H1 (cell line): ENCODE results near the gene SPAG8. TPM values are rescaled to one million over a fixed set of nuclear protein-coding genes. Genes with fewer than 3 reads are reported as not detected.

Experiments
- CTCF ChIA-PET: fragments of 300-600 bp; sonication (Branson Sonifier 250); formaldehyde crosslinking; loops from one replicate; lab custom pipeline; 2021; ENCODE audit not compliant: partially characterized antibody; lab: Charles Lee
- POLR2A ChIA-PET: fragments of 300-600 bp; sonication (Branson Sonifier 250); formaldehyde crosslinking; loops from one replicate; lab custom pipeline; 2021; ENCODE audit warnings: inconsistent platforms; ENCODE audit not compliant: partially characterized antibody; lab: Charles Lee
- DNase-seq, 2 experiments: peaks; one replicate each; pipeline versions ENCODE4 v3.0.0 to v3.0.0-alpha.2; 2010 to 2022; ENCODE audit warnings: low spot score in 2 of 2, low read depth in 1 of 2, mixed read lengths in 1 of 2
- FAIRE-seq: peaks from 2 replicates; lab custom pipeline; 2011; peaks lifted over from hg19 to GRCh38; lab: Jason Lieb, UNC
- H2AFZ ChIP-seq: 2 replicates; pipeline ENCODE4 v1.8.1; 2012; ENCODE audit warnings: low read length, inconsistent platforms
- H2AK5ac ChIP-seq: 2 replicates; pipeline ENCODE4 v1.6.1; 2013; ENCODE audit warnings: low read depth, low read length
- H2BK120ac ChIP-seq: replicated peaks from 2 replicates; pipeline ENCODE3; 2013; ENCODE audit warnings: low read depth, low read length, inconsistent platforms
- H2BK12ac ChIP-seq: 2 replicates; pipeline ENCODE4 v1.6.1; 2013; ENCODE audit warnings: low read depth, low read length
- H2BK15ac ChIP-seq: 2 replicates; pipeline ENCODE4 v1.6.1; 2013; ENCODE audit warnings: low read length
- H2BK20ac ChIP-seq: 2 replicates; pipeline ENCODE4 v1.6.1; 2013; ENCODE audit warnings: low read length
- H2BK5ac ChIP-seq: 2 replicates; pipeline ENCODE4 v1.6.1; 2013; ENCODE audit warnings: low read depth, low read length
- H3K14ac ChIP-seq: 2 replicates; pipeline ENCODE4 v1.6.1; 2013; ENCODE audit warnings: inconsistent platforms; ENCODE audit not compliant: insufficient read length
- H3K18ac ChIP-seq: 2 replicates; pipeline ENCODE4 v1.6.1; 2013; ENCODE audit warnings: low read length; ENCODE audit errors: extremely low read depth
- H3K23ac ChIP-seq: 2 replicates; pipeline ENCODE4 v1.6.1; 2013; ENCODE audit warnings: inconsistent platforms; ENCODE audit not compliant: insufficient read length
- H3K23me2 ChIP-seq: 2 replicates; pipeline ENCODE4 v1.6.1; 2013; ENCODE audit warnings: low read depth, low read length
- H3K27ac ChIP-seq: 2 replicates; pipeline ENCODE4 v1.6.1; 2011; ENCODE audit warnings: low read depth, low read length, inconsistent platforms
- H3K27me3 ChIP-seq, 4 experiments: replicated peaks in 1 of 4; 1 replicate in 1 of 4; 2 replicates in 3 of 4; pipeline versions ENCODE4 v1.6.1 to v1.8.1; 2011 to 2013; ENCODE audit warnings: low read length in 3 of 4, mild to moderate bottlenecking in 3 of 4, inconsistent platforms in 2 of 4, mixed read lengths in 2 of 4, moderate library complexity in 1 of 4; ENCODE audit not compliant: control insufficient read depth in 3 of 4, insufficient read depth in 3 of 4; ENCODE audit errors: extremely low read depth in 1 of 4
- H3K36me3 ChIP-seq, 4 experiments: 2 replicates each; pipeline versions ENCODE4 v1.6.1 to v1.8.1; 2011 to 2013; ENCODE audit warnings: mild to moderate bottlenecking in 4 of 4, low read length in 3 of 4, moderate library complexity in 2 of 4, control low read depth in 1 of 4, inconsistent platforms in 1 of 4; ENCODE audit not compliant: insufficient read depth in 4 of 4, control insufficient read depth in 2 of 4
- H3K4ac ChIP-seq: replicated peaks from 2 replicates; pipeline ENCODE3; 2013; ENCODE audit warnings: low read length, low read depth, mixed read lengths, inconsistent platforms; ENCODE audit not compliant: insufficient read length
- H3K4me1 ChIP-seq, 4 experiments: replicated peaks in 1 of 4; 1 replicate in 1 of 4; 2 replicates in 3 of 4; pipeline versions ENCODE4 v1.6.1 to v1.8.1; 2011 to 2013; ENCODE audit warnings: low read length in 3 of 4, inconsistent platforms in 2 of 4, mixed read lengths in 1 of 4; ENCODE audit not compliant: insufficient read depth in 4 of 4, control insufficient read depth in 3 of 4
- H3K4me2 ChIP-seq, 2 experiments: 2 replicates each; pipeline versions ENCODE4 v1.6.1 to v1.8.1; 2011 to 2013; ENCODE audit warnings: low read depth in 2 of 2, low read length in 2 of 2, control low read depth in 1 of 2, inconsistent platforms in 1 of 2, mild to moderate bottlenecking in 1 of 2; ENCODE audit not compliant: insufficient read depth in 1 of 2
- H3K4me3 ChIP-seq, 4 experiments: fragments of 200-600, 300-600 bp in 1 of 4; sonication (generic), shearing (Covaris generic), sonication (Bioruptor Twin) in 1 of 4; 2 replicates each; pipeline versions ENCODE4 v1.5.1 to v1.8.1; 2011 to 2016; ENCODE audit warnings: low read length in 4 of 4, low read depth in 3 of 4, control low read depth in 2 of 4, inconsistent platforms in 2 of 4, mild to moderate bottlenecking in 2 of 4, mixed read lengths in 1 of 4, moderate library complexity in 1 of 4; ENCODE audit not compliant: insufficient read depth in 2 of 4; ENCODE audit errors: extremely low read depth in 1 of 4
- H3K56ac ChIP-seq: replicated peaks from 2 replicates; pipeline ENCODE3; 2013; ENCODE audit warnings: low read depth, mild to moderate bottlenecking, mixed read lengths, low read length, inconsistent platforms; ENCODE audit not compliant: insufficient read length
- H3K79me1 ChIP-seq: 2 replicates; pipeline ENCODE4 v1.6.1; 2013; ENCODE audit warnings: low read depth, low read length, control low read depth
- H3K79me2 ChIP-seq, 2 experiments: 2 replicates each; pipeline versions ENCODE4 v1.6.1 to v1.8.1; 2012 to 2013; ENCODE audit warnings: low read length in 2 of 2, mild to moderate bottlenecking in 2 of 2, inconsistent platforms in 1 of 2; ENCODE audit not compliant: insufficient read depth in 2 of 2, control insufficient read depth in 1 of 2
- H3K9ac ChIP-seq, 4 experiments: replicated peaks in 1 of 4; 1 replicate in 1 of 4; 2 replicates in 3 of 4; pipeline versions ENCODE4 v1.6.1 to v1.8.1; 2011 to 2013; ENCODE audit warnings: low read depth in 3 of 4, low read length in 3 of 4, control low read depth in 2 of 4, mild to moderate bottlenecking in 2 of 4, moderate library complexity in 2 of 4, inconsistent platforms in 1 of 4; ENCODE audit errors: extremely low read depth in 1 of 4
- H3K9me3 ChIP-seq, 2 experiments: 2 replicates each; pipeline versions ENCODE4 v1.6.1 to v1.8.1; 2012 to 2013; ENCODE audit warnings: mild to moderate bottlenecking in 2 of 2, moderate library complexity in 2 of 2, control low read depth in 1 of 2, inconsistent platforms in 1 of 2, low read depth in 1 of 2, low read length in 1 of 2, mixed read lengths in 1 of 2; ENCODE audit not compliant: insufficient read depth in 2 of 2
- H4K20me1 ChIP-seq, 2 experiments: replicated peaks in 1 of 2; 2 replicates each; pipeline versions ENCODE3 to v1.8.1; 2011 to 2013; ENCODE audit warnings: inconsistent platforms in 2 of 2, low read length in 2 of 2, mild to moderate bottlenecking in 1 of 2; ENCODE audit not compliant: insufficient read depth in 2 of 2, control insufficient read depth in 1 of 2
- H4K5ac ChIP-seq: 2 replicates; pipeline ENCODE4 v1.6.1; 2013; ENCODE audit warnings: low read length, low read depth, mixed read lengths, inconsistent platforms; ENCODE audit not compliant: insufficient read length
- H4K8ac ChIP-seq: 2 replicates; pipeline ENCODE4 v1.8.0; 2013; ENCODE audit warnings: mild to moderate bottlenecking, moderate library complexity, low read length, inconsistent platforms; ENCODE audit not compliant: insufficient read depth; ENCODE audit errors: extremely low read depth
- H4K91ac ChIP-seq: replicated peaks from 2 replicates; pipeline ENCODE3; 2013; ENCODE audit warnings: low read length, mixed read lengths, inconsistent platforms; ENCODE audit not compliant: insufficient read length
- SP4 ChIP-seq: IDR thresholded peaks from 2 replicates; pipeline ENCODE4 v1.6.1; 2012; ENCODE audit warnings: low read length, inconsistent platforms
- WGBS, 2 experiments: shearing (Covaris generic) in 1 of 2; methylation state at CpG; one replicate each; pipeline versions ENCODE4 v1.1.6 to v1.1.7; 2013 to 2015; ENCODE audit warnings: low lambda C conversion rate in 2 of 2, mixed read lengths in 2 of 2, inconsistent platforms in 1 of 2, low coverage in 1 of 2, missing lambda C conversion rate in 1 of 2; ENCODE audit not compliant: insufficient replicate concordance in 2 of 2, insufficient coverage in 1 of 2, insufficient read length in 1 of 2; ENCODE audit errors: extremely low coverage in 1 of 2, missing lambda C conversion rate in 1 of 2; 5-methylcytosine and 5-hydroxymethylcytosine counted together
- polyA plus RNA-seq, 7 experiments: library from polyadenylated mRNA; depleted of rRNA in 3 of 7; stranded (reverse) in 5 of 7; unstranded in 2 of 7; fragments of >200 nt in 5 of 7; fragments of 200-250 nt in 2 of 7; gene quantifications; 1 replicate in 5 of 7; 2 replicates in 1 of 7; 4 replicates in 1 of 7; pipeline versions ENCODE4 v1.2.1 to v1.2.3, GENCODE V29; 2011 to 2013; ENCODE audit warnings: missing spikeins in 2 of 7, mixed read lengths in 2 of 7
- total RNA-seq: library from RNA; stranded (reverse); fragmentation: NEBNext Ultra II Directional; extraction: Animal tissue kit (Norgen Biotek cat#: 25700); gene quantifications from 2 replicates; pipeline ENCODE4 v1.2.1, GENCODE V29; 2021

SPAG8 gene
- total and polyA plus RNA-seq, 2 of the 8 experiments (the other 6 are each of a cell fraction or from before 2014, with no cell fraction given): 0.37 to 0.44 TPM

GRCh38 chr9:35763181-35763580 is 48.9 kb downstream of the SPAG8 start:
- H3K27me3 ChIP-seq: no peaks in the 10 kb centered on the region
- DNase-seq (no peak), FAIRE-seq (no peak)
- no peak overlapping the region for H3K4ac ChIP-seq
- no peaks in the 10 kb centered on the region for H3K9me3 ChIP-seq
- no peak overlapping the region for H2BK12ac ChIP-seq
- H3K9ac ChIP-seq: no peak overlapping the region
- H3K27ac ChIP-seq: no peak overlapping the region
- no peak overlapping the region for H3K56ac ChIP-seq
- no peak overlapping the region for H3K4me3 ChIP-seq
- H2BK120ac ChIP-seq: no peak overlapping the region
- H3K79me1 ChIP-seq: no peaks in the 10 kb centered on the region
- H3K79me2 ChIP-seq: peaks cover 0 to 20% of the 10 kb centered on the region in 2 experiments; a peak in 2 of 4 replicates
- no peaks in the 10 kb centered on the region for H4K20me1 ChIP-seq
- H2AK5ac ChIP-seq: no peak overlapping the region
- H3K4me1 ChIP-seq: no peaks in the 10 kb centered on the region
- no peak overlapping the region for H2BK15ac ChIP-seq
- no peak overlapping the region for H3K4me2 ChIP-seq
- H3K23me2 ChIP-seq: no peaks in the 10 kb centered on the region
- POLR2A ChIA-PET: interaction anchor here (0.6 to 0.9 kb wide), 4 partner anchors 12 to 31 kb away, joined by 3 to 4 read pairs (median 3); partner anchors contain the start of genes CREB3, GBA2 and RGP1
- H2BK20ac ChIP-seq: no peak overlapping the region
- CTCF ChIA-PET: interaction anchor here (0.7 to 0.9 kb wide), 4 partner anchors 8 to 26 kb away, joined by 3 to 4 read pairs (median 4); no protein-coding TSS in a partner anchor
- no peaks in the 10 kb centered on the region for H3K36me3 ChIP-seq
- no peak overlapping the region for H4K91ac ChIP-seq
- no peak overlapping the region for H2BK5ac ChIP-seq
- H3K18ac ChIP-seq: no peak overlapping the region
- H2AFZ ChIP-seq: no peak overlapping the region
- H4K8ac ChIP-seq: no peak overlapping the region
- WGBS, 2 experiments: 87% methylated on average over 2 of the region's 2 CpGs; no CpG with 5 or more reads in 1 of the 2 experiments
- no peak overlapping the region for H3K14ac ChIP-seq
- H4K5ac ChIP-seq: no peak overlapping the region
- no peak overlapping the region for H3K23ac ChIP-seq
- no peak for TF ChIP-seq SP4
